CD4-positive, alpha-beta T cell (primary cell): ENCODE data around the gene ERN2. TPM values are rescaled to one million over a fixed set of nuclear protein-coding genes. Genes with fewer than 3 reads are reported as not detected.
"Not testable (repeated sequence)": the region's sequence is repeated elsewhere in the genome, so short reads cannot be mapped to it uniquely, and the experiment has no call there.

Experiments
- ATAC-seq: fragments of 200-7000 bp; cut with Tn5 transposase; one replicate; pipeline ENCODE4 v1.10.0; 2022; ENCODE audit warnings: mild to moderate bottlenecking; ENCODE audit not compliant: poor library complexity
- CTCF ChIA-PET: fragments of 350-600 bp; sonication (Branson Sonifier 250); formaldehyde crosslinking; loops from one replicate; lab custom pipeline; 2021; ENCODE audit warnings: antibody characterized with exemption, inconsistent platforms; lab: Charles Lee
- POLR2A ChIA-PET: fragments of 350-600 bp; sonication (Branson Sonifier 250); formaldehyde crosslinking; loops from one replicate; lab custom pipeline; 2021; ENCODE audit warnings: antibody characterized with exemption, inconsistent platforms; lab: Charles Lee
- DNase-seq, 14 experiments: peaks; one replicate each; pipeline ENCODE4 v3.0.0-alpha.2; 2013 to 2020; ENCODE audit warnings: mixed read lengths in 2 of 14
- H3K27ac ChIP-seq, 2 donors: one replicate each; pipeline versions ENCODE4 v1.5.1 to v1.7.0; 2013; ENCODE audit warnings: low read length in 2 of 2, low read depth in 1 of 2, mild to moderate bottlenecking in 1 of 2
- H3K27me3 ChIP-seq, 2 experiments: 1 replicate in 1 of 2; 2 replicates in 1 of 2; pipeline versions ENCODE4 v1.6.1 to v1.7.0; 2013; ENCODE audit warnings: low read length in 2 of 2, control low read depth in 1 of 2, mild to moderate bottlenecking in 1 of 2, moderate library complexity in 1 of 2; ENCODE audit not compliant: insufficient read depth in 2 of 2, control insufficient read depth in 1 of 2
- H3K36me3 ChIP-seq: one replicate; pipeline ENCODE4 v1.6.1; 2013; ENCODE audit warnings: low read length, control low read depth; ENCODE audit not compliant: insufficient read depth
- H3K4me1 ChIP-seq: one replicate; pipeline ENCODE4 v1.6.1; 2013; ENCODE audit warnings: low read length, control low read depth; ENCODE audit not compliant: insufficient read depth
- H3K4me3 ChIP-seq: one replicate; pipeline ENCODE4 v1.5.1; 2013; ENCODE audit warnings: mild to moderate bottlenecking, low read length, moderate library complexity
- H3K9me3 ChIP-seq, 2 experiments: 1 replicate in 1 of 2; 2 replicates in 1 of 2; pipeline versions ENCODE4 v1.6.1 to v1.7.0; 2013; ENCODE audit warnings: low read length in 2 of 2, mild to moderate bottlenecking in 2 of 2, control low read depth in 1 of 2, moderate library complexity in 1 of 2; ENCODE audit not compliant: control insufficient read depth in 1 of 2, insufficient read depth in 1 of 2
- H3K27ac Mint-ChIP-seq: one replicate; pipeline ENCODE4 v1.8.0; 2020; ENCODE audit warnings: mixed read lengths
- H3K27me3 Mint-ChIP-seq: one replicate; pipeline ENCODE4 v1.8.0; 2021; ENCODE audit warnings: mixed read lengths
- H3K36me3 Mint-ChIP-seq: one replicate; pipeline ENCODE4 v1.8.0; 2021; ENCODE audit warnings: low read depth, mixed read lengths
- H3K4me1 Mint-ChIP-seq: one replicate; pipeline ENCODE4 v1.8.0; 2021; ENCODE audit warnings: low read depth, mixed read lengths
- H3K4me3 Mint-ChIP-seq: one replicate; pipeline ENCODE4 v1.8.0; 2020; ENCODE audit warnings: mild to moderate bottlenecking, mixed read lengths
- H3K9me3 Mint-ChIP-seq: one replicate; pipeline ENCODE4 v1.8.0; 2020; ENCODE audit warnings: mixed read lengths
- CTCF ChIP-seq: fragments of 200-600 bp; IDR thresholded peaks from one replicate; pipeline ENCODE4 v1.8.0; 2022; ENCODE audit warnings: antibody characterized with exemption, mild to moderate bottlenecking
- intact Hi-C, 2 experiments: fragments of 100-400 bp; cut with DNase I in 1 of 2; cut with micrococcal nuclease in 1 of 2; formaldehyde crosslinking; loops; one replicate each; pipeline versions ENCODE4 v1.15.1 to v1.9.0; 2023 to 2025; cut with DNase I, micrococcal nuclease
- total RNA-seq, 174 experiments: library from RNA in 2 of 174; stranded (reverse) in 2 of 174; gene quantifications; one replicate each; pipeline ENCODE4 v1.2.3 and lab custom pipeline; 2021 to 2026

ERN2 gene
- total RNA-seq, 2 experiments from 2014 or later, result not detected

GRCh38 chr16:23755484-23755809, 42.4 kb upstream of the ERN2 start:
- Mint-ChIP-seq H3K27me3 (peaks cover 76% of the 10 kb centered on the region), H3K36me3 (no peaks in the 10 kb centered on the region), H3K4me3 (no peak overlapping the region), H3K9me3 (no peaks in the 10 kb centered on the region), H3K27ac (no peak overlapping the region), H3K4me1 (no peaks in the 10 kb centered on the region)
- ATAC-seq (no peak), DNase-seq (no peak)
- intact Hi-C loops, result no loop called here
- Histone ChIP-seq H3K4me3 (no peak overlapping the region), H3K27ac (no peak overlapping the region), H3K4me1 (peaks cover 13% of the 10 kb centered on the region), H3K9me3 (peaks cover 0 to 17% of the 10 kb centered on the region in 2 experiments), H3K36me3 (no peaks in the 10 kb centered on the region), H3K27me3 (peaks cover 34 to 50% of the 10 kb centered on the region in 2 experiments)
- no peak for TF ChIP-seq CTCF
- POLR2A ChIA-PET, result no interaction called here
- CTCF ChIA-PET, result no interaction called here

DNA sequence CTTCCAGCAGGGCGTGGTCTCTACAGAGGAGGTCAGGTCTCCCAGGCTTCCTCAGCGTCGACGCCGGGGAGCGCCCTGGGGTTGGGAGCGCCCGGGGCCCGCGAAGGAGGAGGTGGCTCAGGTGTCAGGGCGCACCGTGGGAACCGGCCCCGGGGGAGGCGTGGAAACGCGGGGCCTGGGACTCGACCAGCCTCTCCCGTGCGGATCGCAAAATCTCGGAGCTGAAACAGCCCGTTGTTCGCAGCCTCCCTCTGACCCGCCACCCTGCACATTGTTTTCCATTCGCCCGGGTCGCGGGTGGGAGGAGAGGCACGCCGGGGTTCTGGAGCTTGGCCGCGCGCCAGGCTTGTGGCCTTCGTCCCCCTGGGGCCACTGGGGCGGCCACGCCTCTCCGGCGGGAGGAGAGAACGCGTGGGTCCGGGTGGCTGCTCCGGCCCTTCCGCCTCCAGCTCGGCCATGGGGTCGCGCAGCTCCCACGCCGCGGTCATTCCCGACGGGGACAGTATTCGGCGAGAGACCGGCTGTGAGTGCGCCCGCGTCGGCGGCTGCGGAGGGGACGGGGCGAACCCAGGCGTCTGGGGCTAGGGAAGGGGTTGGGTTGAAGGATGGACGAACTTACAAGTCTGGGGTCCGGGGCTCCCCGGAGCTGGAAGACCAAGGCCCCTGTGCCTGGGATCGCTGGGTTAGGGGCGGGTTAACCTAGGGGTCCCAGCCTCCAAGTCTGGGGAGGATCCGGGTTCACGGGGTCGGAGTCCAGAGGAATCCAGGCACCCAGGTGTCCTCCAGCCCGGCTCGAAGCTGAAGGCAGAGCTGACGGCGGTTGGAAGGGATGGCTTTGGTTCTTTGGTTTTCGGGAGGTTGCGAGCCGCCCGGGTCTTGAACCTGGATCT, 41.8 kb upstream of the ERN2 start, which contains the start of gene CHP2:
CHP2 (plus strand) TSS at position 433 of the 890 bp plus-strand sequence; CDS start at position 457, 24 bp downstream.
- H3K27ac ChIP-seq, result no peak within 1 kb of the TSS
- no peaks in the 10 kb centered on the region for H3K36me3 ChIP-seq
- H3K9me3 ChIP-seq, result peaks cover 0 to 17% of the 10 kb centered on the region in 2 experiments
- peaks cover 34 to 50% of the 10 kb centered on the region in 2 experiments for H3K27me3 ChIP-seq
- ATAC-seq (no peak), DNase-seq (no peak)
- Mint-ChIP-seq H3K4me3 (no peak within 1 kb of the TSS), H3K4me1 (no peaks in the 10 kb centered on the region), H3K36me3 (no peaks in the 10 kb centered on the region), H3K9me3 (no peaks in the 10 kb centered on the region), H3K27me3 (peaks cover 77% of the 10 kb centered on the region), H3K27ac (no peak within 1 kb of the TSS)
- ChIA-PET CTCF (no interaction called here), POLR2A (no interaction called here)
- peaks cover 13% of the 10 kb centered on the region for H3K4me1 ChIP-seq
- intact Hi-C loops, result loop anchor here in 1 of 2 experiments (5.0 kb wide), 1 partner anchor 53 kb away; no protein-coding TSS in a partner anchor
- H3K4me3 ChIP-seq, result no peak within 1 kb of the TSS
- no peak for TF ChIP-seq CTCF

DNA sequence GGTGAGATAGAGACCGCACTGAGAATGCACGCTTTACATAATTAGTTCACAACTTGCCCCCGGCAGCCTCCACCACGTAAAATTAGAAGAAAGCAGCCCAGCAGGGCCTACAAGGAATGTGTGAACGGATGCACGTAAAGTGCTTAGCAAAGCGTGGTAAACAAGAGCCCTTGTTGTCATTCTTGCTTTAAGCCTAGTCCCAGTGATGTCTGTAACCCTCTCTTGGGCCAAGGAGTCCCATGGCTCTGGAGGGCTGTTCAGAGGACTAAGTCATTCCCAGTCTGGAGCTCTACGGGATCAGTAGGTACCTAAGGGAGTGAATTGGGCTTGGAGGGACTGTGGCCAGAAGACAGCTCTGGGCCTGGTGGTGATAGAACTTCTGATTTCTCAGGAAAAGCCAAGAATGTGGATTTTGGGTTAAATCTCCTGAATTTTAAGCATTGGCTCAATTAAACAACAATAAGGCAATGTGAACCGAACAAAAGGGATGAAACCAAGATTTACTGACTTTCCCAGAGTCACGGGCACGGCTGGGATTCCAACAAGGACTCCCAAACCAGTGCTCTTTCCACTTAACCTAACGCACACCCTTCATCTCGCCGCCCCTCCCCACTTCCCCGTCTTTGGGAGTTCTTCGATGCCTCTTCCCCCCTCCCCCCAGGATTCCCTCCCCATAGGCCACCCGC, 41.0 kb upstream of the ERN2 start:
- no peaks in the 10 kb centered on the region for H3K36me3 Mint-ChIP-seq
- no peak overlapping the region for H3K27ac Mint-ChIP-seq
- no peak overlapping the region for H3K27ac ChIP-seq
- H3K36me3 ChIP-seq, result no peaks in the 10 kb centered on the region
- no peak overlapping the region for H3K4me3 Mint-ChIP-seq
- H3K27me3 Mint-ChIP-seq, result peaks cover 76% of the 10 kb centered on the region
- DNase-seq, result no peak
- intact Hi-C loops, result loop anchor here in 1 of 2 experiments (5.0 kb wide), 1 partner anchor 52 kb away; no protein-coding TSS in a partner anchor
- H3K27me3 ChIP-seq, result peaks cover 34 to 50% of the 10 kb centered on the region in 2 experiments
- POLR2A ChIA-PET, result no interaction called here
- no peak for TF ChIP-seq CTCF
- peaks cover 13% of the 10 kb centered on the region for H3K4me1 ChIP-seq
- no peak for ATAC-seq
- no peak overlapping the region for H3K4me3 ChIP-seq
- H3K9me3 ChIP-seq, result peaks cover 0 to 17% of the 10 kb centered on the region in 2 experiments
- CTCF ChIA-PET, result no interaction called here
- H3K9me3 Mint-ChIP-seq, result no peaks in the 10 kb centered on the region
- no peaks in the 10 kb centered on the region for H3K4me1 Mint-ChIP-seq

DNA sequence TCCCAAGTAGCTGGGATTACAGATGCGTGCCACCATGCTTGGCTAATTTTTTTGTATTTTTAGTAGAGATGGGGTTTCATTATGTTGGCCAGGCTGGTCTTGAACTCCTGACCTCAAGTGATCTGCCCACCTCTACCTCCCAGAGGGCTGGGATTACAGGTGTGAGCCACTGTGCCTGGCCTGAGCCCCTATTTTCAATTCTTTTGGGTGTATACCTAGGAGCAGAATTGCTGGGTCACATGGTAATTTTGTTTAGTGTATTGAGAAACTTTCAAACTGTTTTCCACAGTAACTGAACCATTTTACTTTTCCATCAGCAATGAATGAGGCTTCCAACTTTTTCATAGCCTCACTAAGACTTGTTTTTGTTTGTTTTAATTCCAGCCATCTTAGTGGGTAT, 38.0 kb upstream of the ERN2 start:
- H3K4me3 Mint-ChIP-seq, ATAC-seq, CTCF ChIA-PET, DNase-seq, H3K4me1 Mint-ChIP-seq, H3K36me3 ChIP-seq, H3K36me3 Mint-ChIP-seq, H3K27ac Mint-ChIP-seq, H3K4me3 ChIP-seq, H3K9me3 Mint-ChIP-seq, POLR2A ChIA-PET, H3K27ac ChIP-seq: not testable (repeated sequence)
- H3K27me3 Mint-ChIP-seq, result peaks cover 65% of the 10 kb centered on the region
- Histone ChIP-seq H3K9me3 (peaks cover 0 to 17% of the 10 kb centered on the region in 2 experiments), H3K27me3 (peaks cover 26 to 34% of the 10 kb centered on the region in 2 experiments), H3K4me1 (peaks cover 13% of the 10 kb centered on the region)
- intact Hi-C loops, result loop anchor here in 1 of 2 experiments (5.0 kb wide), 1 partner anchor 49 kb away; no protein-coding TSS in a partner anchor
